Lung (tissue), 12 donors: ENCODE results near the gene PTDSS2. TPM values are rescaled to one million over a fixed set of nuclear protein-coding genes. Genes with fewer than 3 reads are reported as not detected.

Experiments used
- ATAC-seq: fragments of 200-7000 bp; cut with Tn5 transposase; one replicate; pipeline ENCODE4 v1.9.1; 2020; ENCODE audit warnings: moderate number of reproducible peaks; ENCODE audit not compliant: insufficient read depth, low FRiP score
- DNase-seq, 3 donors: peaks; one replicate each; pipeline ENCODE4 v3.0.0-alpha.2; 2013 to 2017
- H3K27ac ChIP-seq, 2 donors: one replicate each; pipeline ENCODE4 v1.5.1; 2013; ENCODE audit warnings: mild to moderate bottlenecking in 2 of 2, moderate library complexity in 2 of 2, control low read depth in 1 of 2, inconsistent platforms in 1 of 2, low read depth in 1 of 2, low read length in 1 of 2
- H3K27me3 ChIP-seq, 3 donors: one replicate each; pipeline ENCODE4 v1.5.1; 2013; ENCODE audit warnings: low read length in 2 of 3; ENCODE audit not compliant: control insufficient read depth in 3 of 3, insufficient read depth in 3 of 3
- H3K36me3 ChIP-seq, 4 donors: one replicate each; pipeline ENCODE4 v1.5.1; 2013; ENCODE audit warnings: low read length in 4 of 4, mild to moderate bottlenecking in 1 of 4, moderate library complexity in 1 of 4; ENCODE audit not compliant: control insufficient read depth in 4 of 4, insufficient read depth in 4 of 4
- H3K4me1 ChIP-seq, 5 donors: one replicate each; pipeline ENCODE4 v1.5.1; 2013; ENCODE audit warnings: low read length in 5 of 5, mild to moderate bottlenecking in 2 of 5, moderate library complexity in 1 of 5; ENCODE audit not compliant: control insufficient read depth in 5 of 5, insufficient read depth in 5 of 5
- H3K4me3 ChIP-seq: one replicate; pipeline ENCODE4 v1.5.1; 2013; ENCODE audit warnings: mild to moderate bottlenecking, control low read depth, moderate library complexity
- H3K9ac ChIP-seq, 2 donors: one replicate each; pipeline ENCODE4 v1.5.1; 2013; ENCODE audit warnings: low read length in 2 of 2, control low read depth in 1 of 2; ENCODE audit not compliant: insufficient read depth in 1 of 2
- H3K9me3 ChIP-seq, 4 donors: one replicate each; pipeline ENCODE4 v1.5.1; 2013; ENCODE audit warnings: low read length in 3 of 4, mild to moderate bottlenecking in 1 of 4, moderate library complexity in 1 of 4; ENCODE audit not compliant: control insufficient read depth in 4 of 4, insufficient read depth in 3 of 4
- CTCF ChIP-seq: IDR thresholded peaks from 2 replicates; pipeline ENCODE4 v1.5.1; 2012; ENCODE audit warnings: mild to moderate bottlenecking; ENCODE audit errors: control extremely low read depth, extremely low read depth
- WGBS, 2 donors: extraction: QIAGEN DNeasy Blood & Tissue Kit; methylation state at CpG; one replicate each; pipeline ENCODE4 v1.1.7; 2013; 5-methylcytosine and 5-hydroxymethylcytosine counted together
- polyA plus RNA-seq, 2 donors: library from polyadenylated mRNA; stranded (reverse); fragments of 200-250 nt; gene quantifications; one replicate each; pipeline ENCODE4 v1.2.1, GENCODE V29; 2013
- total RNA-seq, 2 donors: library from RNA; depleted of rRNA in 1 of 2; stranded (reverse); fragments of >200 nt in 1 of 2; gene quantifications; one replicate each; pipeline ENCODE4 v1.2.1, GENCODE V29; 2014 to 2021
- donor health status: control.
- donor health status: control.
- donor health status: Bipolar disorder and iron deficiency.
- donor health status: healthy.
- donor health status: DM: yes; HTN: yes; CAD: no.

The PTDSS2 gene
- total and polyA plus RNA-seq, 4 donors = 20.4 to 36.5 (median 28.1) TPM

- peaks cover 0 to 34% (median 5%) of the 10 kb centered on the region in 5 donors for H3K4me1 ChIP-seq
- H3K36me3 ChIP-seq = peaks cover 2 to 25% (median 11%) of the 10 kb centered on the region in 4 donors
- no peak overlapping the region for H3K4me3 ChIP-seq
- WGBS, 2 donors = 62 to 68% methylated on average over 7 of the region's 7 CpGs
- H3K9me3 ChIP-seq = no peaks in the 10 kb centered on the region
- no peak for TF ChIP-seq CTCF
- DNase-seq = no peak
- H3K27ac ChIP-seq = no peak overlapping the region
- no peaks in the 10 kb centered on the region for H3K27me3 ChIP-seq
- peak overlapping the region in 1 of 2 donors; percentile 25 for H3K9ac ChIP-seq
- no peak for ATAC-seq
Measured at GRCh38 chr11:504994-505344, 54.9 kb downstream of the PTDSS2 start.

- H3K27me3 ChIP-seq = no peaks in the 10 kb centered on the region
- H3K36me3 ChIP-seq = peaks cover 4 to 15% (median 5%) of the 10 kb centered on the region in 4 donors
- no peaks in the 10 kb centered on the region for H3K9me3 ChIP-seq
- WGBS, 2 donors = 0% methylated on average over 69 to 71 of the region's 71 CpGs
- H3K4me3 ChIP-seq = peak overlapping the region; percentile 69
- peak overlapping the region; percentile 99 to 100 for H3K27ac ChIP-seq
- peak; percentile 97 to 99 (median 99) for DNase-seq
- ATAC-seq = peak; percentile 87
- no peak for TF ChIP-seq CTCF
- H3K9ac ChIP-seq = peak overlapping the region; percentile 69 to 97
- H3K4me1 ChIP-seq = peaks cover 0 to 34% (median 5%) of the 10 kb centered on the region in 5 donors
Measured at GRCh38 chr11:506238-506994, 56.3 kb downstream of the PTDSS2 start.

- ATAC-seq (peak; percentile 85), DNase-seq (peak; percentile 96 to 99 (median 97))
- Histone ChIP-seq H3K27me3 (no peaks in the 10 kb centered on the region), H3K4me3 (peak within 1 kb of the TSS; percentile 69), H3K4me1 (peaks cover 0 to 34% (median 5%) of the 10 kb centered on the region in 5 donors), H3K36me3 (peaks cover 4 to 8% (median 5%) of the 10 kb centered on the region in 4 donors), H3K9me3 (no peaks in the 10 kb centered on the region), H3K27ac (peak within 1 kb of the TSS; percentile 99 to 100), H3K9ac (peak within 1 kb of the TSS; percentile 78 to 97)
- WGBS, 2 donors = 1% methylated on average over 74 to 93 of the region's 93 CpGs
- no peak for TF ChIP-seq CTCF
Measured at GRCh38 chr11:506995-507726, 57.1 kb downstream of the PTDSS2 start, which contains the start of gene RNH1. Gene RNH1 (minus strand): TSS chr11:507242. CDS start chr11:502162, 5,080 bp downstream.
